ENCODE measurements around the gene GPR87.
A peak's percentile ranks its signal among the peaks of the same experiment; 100 is the strongest.

Gene GPR87, protein sequence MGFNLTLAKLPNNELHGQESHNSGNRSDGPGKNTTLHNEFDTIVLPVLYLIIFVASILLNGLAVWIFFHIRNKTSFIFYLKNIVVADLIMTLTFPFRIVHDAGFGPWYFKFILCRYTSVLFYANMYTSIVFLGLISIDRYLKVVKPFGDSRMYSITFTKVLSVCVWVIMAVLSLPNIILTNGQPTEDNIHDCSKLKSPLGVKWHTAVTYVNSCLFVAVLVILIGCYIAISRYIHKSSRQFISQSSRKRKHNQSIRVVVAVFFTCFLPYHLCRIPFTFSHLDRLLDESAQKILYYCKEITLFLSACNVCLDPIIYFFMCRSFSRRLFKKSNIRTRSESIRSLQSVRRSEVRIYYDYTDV

DNA sequence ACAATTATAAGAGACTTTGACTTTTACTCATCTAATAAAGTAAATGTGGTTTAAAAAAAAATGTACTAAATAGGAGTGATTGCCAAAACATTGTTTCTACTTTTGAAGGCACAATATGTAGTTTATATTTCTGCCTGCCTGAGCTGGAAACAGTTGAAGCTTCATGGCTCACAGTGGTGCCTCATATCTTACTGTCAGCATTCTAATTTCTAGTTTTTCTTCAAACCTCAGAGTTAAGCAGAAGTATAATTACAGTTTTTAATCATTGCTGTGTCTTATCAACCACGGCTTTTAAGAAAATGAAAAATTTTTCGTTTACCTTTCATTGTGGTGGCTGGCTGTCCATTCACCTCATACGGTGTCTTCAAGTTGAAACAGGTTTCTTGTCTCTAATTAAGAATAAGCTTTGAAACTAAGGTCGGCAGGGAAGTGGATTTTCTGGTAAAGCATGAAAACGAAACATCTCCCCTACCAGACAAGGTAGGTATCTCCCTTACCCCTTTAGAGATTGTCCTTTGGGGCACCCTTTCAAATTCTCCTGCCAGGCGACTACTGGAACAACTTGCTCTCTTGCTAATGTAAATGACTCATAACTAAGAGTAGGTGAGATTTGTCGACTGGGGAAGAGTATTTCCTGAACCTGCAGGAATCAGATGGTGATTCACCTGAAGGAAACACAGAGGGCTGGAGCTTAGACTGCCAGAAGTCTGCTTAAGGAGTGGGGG lies at the start of gene GPR87:
Gene GPR87, minus strand, starts transcription at position 554 of the 725 bp plus-strand sequence. CDS start 16,720 bp downstream, outside the sequence.
- no peak for DNase-seq

DNA sequence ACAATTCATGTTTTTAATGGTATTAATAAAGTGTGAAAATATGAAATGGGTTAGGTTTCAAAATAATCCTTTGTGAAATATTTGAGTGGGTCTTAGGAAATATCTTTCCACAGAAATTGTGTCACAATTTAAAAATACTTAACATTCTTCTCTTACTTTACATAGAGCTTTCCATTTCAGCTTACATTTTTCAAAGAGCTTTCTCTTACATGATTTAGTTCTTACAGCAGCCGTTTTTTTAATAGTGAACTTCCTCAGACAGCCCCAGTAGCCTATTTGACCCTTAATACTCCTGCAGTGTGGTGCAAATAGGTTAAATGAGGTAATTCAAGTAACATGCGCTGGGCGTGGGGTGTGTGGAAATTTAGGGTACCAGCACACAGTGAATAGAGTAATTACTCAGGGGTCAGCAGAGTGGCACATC lies 46.1 kb upstream of the GPR87 start:
- DNase-seq: no peak

GRCh38 chr3:151357463-151357850 lies 40.8 kb upstream of the GPR87 start:
- no peak for DNase-seq

GRCh38 chr3:151356794-151357462 lies 40.3 kb upstream of the GPR87 start:
- DNase-seq: no peak

DNA sequence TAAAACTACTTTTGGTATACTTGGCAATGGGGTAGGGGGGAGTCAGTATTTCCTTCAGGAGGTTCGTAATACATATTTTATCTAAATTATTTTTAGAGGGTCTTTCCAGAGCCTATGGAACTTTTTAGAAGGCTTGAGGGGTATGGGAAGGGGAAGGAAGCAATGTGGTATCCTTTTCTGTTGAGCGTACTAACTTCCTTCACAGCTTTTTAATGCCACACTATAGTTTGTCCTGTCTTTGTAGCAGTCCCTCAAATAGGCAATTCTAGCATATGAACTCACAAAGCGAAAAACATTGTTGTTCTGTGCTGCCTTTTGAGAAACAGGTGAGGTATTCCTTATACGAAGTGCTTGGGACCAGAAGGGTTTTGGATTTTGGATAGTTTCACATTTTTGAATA lies 35.0 kb upstream of the GPR87 start:
- DNase-seq: no peak

DNA sequence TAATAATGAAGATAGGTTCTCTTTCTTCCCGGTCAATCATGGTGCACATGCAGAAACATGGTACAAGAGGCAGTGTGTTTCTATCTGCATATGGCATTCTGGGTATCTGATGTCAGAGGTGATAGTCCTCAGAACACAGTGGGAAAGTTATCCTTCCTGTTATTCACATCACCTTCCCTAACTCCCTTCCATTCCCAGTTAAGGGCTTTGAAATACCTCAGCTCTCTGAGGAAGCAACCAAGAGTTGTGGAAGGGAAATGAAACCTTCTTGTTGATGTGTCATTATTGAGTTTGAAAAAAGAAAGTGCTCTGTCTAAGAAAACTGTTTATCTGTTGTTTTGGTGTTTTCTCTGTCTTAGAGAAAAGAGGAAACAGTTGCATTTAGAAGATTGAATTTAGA lies 34.6 kb upstream of the GPR87 start:
- DNase-seq: no peak

DNA sequence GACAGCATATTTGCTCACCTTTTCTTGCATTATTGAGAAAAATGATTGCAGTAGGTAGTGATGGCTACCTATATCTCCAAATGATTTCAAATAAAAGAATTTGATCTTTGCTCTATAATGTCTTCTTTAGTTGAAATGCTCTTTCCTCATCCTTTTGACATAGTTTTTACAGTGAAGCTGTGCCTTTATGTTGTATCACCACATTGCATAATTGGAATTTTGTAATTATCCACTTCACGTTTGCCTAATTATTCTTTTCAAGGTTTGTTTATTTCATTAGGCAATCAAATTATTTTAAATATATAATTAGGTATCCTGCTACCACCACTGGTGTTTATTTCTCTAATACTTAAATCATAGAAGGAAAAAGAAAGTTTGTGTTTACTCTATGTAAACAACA lies 34.0 kb upstream of the GPR87 start:
- no peak for DNase-seq

- DNase-seq: no peak
These were observed 30.8 kb upstream of the GPR87 start for GRCh38 chr3:151347432-151347831.

- no peak for DNase-seq
These were observed 29.7 kb upstream of the GPR87 start for GRCh38 chr3:151346292-151346691.

GRCh38 chr3:151345859-151346258 lies 29.2 kb upstream of the GPR87 start:
- no peak for DNase-seq

GRCh38 chr3:151331696-151332095 lies 15.1 kb upstream of the GPR87 start:
- no peak for DNase-seq

DNA sequence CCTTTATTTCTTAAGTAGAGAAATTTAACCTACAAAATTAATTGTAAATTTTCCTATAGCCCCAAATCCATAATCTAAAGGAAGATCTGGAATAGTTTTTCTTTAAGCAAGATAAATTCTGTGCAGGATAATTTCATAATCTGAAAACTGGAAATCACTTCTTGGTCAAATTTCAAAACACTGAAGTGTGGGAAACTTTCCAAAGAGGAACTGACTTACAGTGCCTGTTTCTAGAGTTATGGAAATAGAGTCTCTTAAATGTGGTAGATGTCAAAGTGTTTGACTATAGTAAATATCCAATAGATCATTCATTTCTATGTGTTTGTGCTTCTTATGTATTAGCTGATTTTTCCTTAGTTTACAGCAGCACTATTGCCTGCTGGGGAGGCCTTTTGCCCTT lies 14.3 kb upstream of the GPR87 start:
- DNase-seq: no peak

DNA sequence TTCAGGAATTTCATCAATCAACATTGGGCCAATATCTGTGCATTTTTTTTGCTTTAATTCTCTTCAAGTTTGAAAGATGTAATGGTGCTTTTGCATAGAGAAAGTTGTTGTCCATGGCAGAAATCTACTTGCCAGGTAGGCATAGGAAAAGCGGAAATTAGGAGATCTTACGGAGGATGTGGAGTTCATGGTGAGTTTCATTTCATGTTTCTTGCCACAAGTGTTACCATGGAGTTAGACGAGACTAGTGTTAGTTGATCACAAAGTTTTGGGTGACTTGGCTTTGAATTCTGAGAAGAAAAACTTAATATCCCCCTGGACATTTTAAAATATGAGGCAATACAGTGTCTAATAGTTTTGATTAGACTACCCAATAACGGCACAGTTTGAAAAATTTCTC lies 13.8 kb upstream of the GPR87 start:
- DNase-seq: no peak

DNA sequence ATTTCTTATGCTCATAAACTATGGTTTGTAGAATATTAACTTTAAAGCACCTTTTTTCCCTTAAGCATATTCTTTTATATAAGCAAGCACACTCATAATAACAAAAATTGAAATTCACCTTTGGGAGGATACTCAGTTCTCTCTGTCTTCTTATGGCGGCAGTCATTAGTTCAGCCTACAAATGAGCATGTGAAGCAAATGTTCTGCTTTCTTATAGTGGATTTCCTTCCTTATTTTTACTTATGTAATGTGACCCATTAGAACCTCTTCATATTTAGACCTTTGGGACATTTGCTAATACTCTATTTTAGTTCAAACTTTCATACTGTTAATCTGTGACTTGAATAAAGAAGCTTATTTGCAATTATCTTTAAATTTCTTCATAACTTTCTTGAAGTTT lies 12.7 kb upstream of the GPR87 start, which contains the start of gene P2RY13:
Gene P2RY13, minus strand, starts transcription at position 187 of the 400 bp plus-strand sequence. Its CDS starts 21 bp downstream, at position 166.
- DNase-seq: no peak

DNA sequence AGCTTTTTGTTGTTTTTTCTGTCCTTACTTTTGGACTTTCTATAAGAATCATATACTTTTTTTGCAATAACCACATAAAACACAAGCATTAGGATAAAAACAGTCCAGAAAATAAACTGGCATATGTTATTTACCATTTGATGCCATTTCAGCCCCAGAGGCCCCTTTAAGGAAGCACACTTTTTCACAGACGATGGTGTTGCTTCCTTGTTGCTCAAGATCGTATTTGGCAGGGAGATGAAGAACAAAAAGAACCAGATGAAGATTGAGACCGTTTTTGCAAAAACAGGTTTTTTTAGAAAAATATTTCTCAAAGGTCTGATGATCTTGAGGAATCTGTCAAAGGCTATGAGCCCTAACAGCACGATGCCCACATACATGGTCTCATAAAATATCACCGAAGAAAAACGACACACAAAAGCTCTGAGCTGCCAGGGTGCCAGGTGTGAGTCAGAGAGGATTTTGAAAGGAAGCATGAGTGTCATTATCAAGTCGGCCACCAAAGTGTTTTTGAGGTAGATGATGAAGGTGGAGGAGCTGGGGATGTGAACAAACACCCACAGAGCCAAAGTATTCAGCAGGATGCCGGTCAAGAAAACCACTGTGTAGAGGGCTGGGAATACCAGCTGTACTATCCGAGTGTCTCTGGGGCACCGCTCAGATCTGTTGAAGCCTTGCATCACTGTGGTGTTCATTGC lies 11.8 kb upstream of the GPR87 start:
- no peak for DNase-seq

DNA sequence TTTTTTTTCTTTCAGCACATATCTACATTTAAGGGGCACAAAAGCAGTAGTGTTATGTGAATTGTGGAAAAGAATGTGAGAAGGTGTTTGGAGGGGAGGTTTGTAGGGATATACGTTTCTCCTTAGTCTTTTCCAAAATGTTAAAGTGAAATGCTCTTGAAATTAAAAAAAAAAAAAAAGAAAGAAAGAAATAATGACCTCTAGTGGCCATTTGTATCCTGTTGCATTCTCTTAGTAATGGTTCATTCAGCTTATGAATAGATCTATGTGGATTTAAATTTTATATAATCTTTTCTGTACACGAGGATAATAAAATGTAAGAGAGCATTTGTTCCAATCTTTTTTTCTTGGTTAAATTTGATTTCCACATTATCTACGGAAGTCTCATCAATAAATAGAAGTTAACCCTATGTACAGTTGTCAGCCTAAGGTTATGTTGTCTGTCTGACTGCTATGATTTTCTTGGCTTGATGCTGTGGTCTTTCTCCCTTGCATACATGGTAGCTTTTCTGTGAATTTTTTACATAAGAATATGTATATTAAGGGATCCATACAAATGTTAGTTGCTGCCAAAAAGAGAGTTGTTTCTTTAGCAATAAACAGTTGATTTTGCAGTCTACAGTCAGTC lies 11.1 kb upstream of the GPR87 start:
- peak; percentile 10 for DNase-seq

- no peak for DNase-seq
These were observed 5.9 kb upstream of the GPR87 start for GRCh38 chr3:151322511-151322910.

DNA sequence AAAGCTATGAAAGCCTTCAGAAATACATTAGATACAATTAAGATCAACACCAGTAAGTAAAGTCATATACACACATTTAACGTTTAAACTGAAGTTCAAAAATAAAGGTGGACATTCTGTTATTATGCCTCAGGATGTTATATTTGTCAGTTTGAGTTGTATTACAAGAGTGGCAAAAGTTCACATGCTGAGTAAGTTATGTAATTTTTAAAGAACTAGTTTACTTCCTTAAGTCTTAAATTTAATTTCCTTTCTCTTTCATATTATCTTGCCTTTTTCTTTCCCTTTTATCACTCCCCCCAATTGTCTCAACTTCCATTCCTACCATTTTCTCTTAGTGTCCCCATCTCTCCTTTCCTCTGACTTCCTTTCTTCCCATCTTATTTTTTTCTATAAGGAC lies 4.9 kb upstream of the GPR87 start:
- DNase-seq: no peak

GRCh38 chr3:151320131-151320530 lies 3.5 kb upstream of the GPR87 start:
- no peak for DNase-seq

- no peak for DNase-seq
These were observed 3.0 kb upstream of the GPR87 start for GRCh38 chr3:151319628-151320027.

DNA sequence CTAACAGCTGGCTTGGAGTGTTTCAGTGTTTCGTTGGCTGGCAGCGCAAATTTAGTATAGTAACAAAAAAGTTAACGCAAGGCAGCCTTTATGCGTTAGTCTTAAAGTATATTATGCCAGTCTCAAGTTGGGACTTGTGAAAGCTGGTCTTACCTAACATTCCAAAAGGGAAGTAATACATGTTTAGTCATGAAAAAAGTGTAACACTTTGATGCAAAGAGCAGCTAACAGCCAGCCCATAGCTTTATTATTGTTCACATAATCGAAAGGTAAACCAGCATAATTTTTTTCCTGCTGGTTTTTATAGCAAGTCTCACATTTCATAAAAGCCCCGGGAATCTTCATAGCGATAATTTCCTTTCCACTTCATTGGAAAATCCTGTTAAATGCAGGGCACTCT lies 2.4 kb upstream of the GPR87 start:
- no peak for DNase-seq

DNA sequence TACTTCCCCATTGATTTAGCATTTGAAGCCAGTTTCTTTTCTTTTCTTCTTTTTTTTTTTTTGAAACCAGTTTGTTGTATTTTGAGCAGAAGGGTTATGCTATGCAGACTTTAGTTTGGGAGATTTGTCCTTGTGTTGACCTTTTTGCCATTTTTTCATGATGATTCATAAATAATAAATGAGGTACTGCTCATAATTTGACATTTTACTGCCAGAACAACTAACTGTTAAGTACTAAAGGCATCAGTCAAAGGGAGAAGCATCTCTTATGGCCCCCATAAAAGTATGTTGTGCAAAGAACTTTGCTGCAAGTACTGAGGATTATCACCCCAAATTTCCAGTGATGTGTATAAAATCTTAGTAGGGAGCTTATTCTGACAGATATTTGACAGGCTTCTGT lies 1.7 kb upstream of the GPR87 start:
- no peak for DNase-seq

DNA sequence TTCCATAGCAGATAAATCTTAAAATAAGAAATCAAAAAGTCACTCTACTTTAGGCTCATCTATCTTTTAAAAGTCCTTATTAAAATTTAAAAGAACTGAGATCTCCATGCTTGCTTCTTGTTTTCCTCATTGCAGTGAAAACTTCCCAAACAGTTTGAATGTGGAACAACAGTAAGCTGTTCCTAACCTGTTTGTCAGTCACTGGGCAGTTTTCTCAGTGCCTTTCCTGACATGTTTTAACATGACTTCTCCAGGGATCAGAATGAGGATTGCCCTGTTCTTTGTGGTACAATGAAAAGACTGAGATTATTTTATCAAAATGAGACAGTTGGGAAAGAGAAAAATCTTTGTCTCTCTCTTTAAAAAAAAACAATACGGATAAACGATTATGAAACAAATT lies 774 bp downstream of the GPR87 start:
- no peak for DNase-seq

All from NCI-H1694 (cell line).